Fibroblast of skin of right quadriceps (primary cell): ENCODE data around the gene PROM2.

Experiments used
- DNase-seq: peaks from one replicate; pipeline ENCODE4 v3.0.0-alpha.2; 2013

The PROM2 gene

DNA sequence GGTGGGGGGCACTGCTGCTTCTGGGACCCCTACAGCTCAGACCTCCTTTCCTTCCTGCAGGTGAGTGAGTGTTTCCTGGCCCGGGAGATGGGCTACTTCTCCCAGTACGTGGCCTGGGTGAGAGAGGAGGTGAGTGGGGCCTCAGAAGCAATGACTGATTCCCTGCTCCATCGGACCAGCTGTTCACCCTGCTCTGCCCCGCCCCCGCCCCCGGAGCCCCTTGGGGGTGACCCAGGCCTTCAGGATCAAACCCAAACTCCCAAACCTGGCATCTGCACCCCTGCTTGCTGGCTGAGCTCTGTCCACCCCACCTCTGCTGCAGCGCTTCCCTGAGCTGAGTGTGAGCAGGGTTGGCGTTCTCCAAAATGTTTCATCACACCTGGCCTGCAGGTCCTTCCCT lies 13.1 kb downstream of the PROM2 start:
- no peak for DNase-seq

DNA sequence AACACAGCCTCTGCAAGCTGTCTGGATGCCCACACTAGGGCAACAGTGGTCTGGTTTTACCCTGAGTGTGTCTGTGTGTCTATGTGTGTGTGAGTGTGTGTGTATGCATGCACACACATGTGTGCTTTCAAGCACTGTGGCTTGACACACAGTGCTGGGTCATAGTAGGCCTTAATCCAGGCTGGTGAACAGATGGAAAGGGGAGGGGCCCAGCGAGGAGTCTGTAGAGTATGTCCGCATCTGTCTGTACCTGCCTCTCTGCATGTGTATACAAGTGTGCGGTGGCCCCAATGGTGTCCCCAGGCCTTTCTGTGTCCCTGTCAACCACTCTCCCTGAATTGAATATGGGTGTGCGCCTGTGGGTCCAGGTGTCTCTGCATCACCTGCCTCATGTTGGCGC lies 13.6 kb downstream of the PROM2 start:
- no peak for DNase-seq

DNA sequence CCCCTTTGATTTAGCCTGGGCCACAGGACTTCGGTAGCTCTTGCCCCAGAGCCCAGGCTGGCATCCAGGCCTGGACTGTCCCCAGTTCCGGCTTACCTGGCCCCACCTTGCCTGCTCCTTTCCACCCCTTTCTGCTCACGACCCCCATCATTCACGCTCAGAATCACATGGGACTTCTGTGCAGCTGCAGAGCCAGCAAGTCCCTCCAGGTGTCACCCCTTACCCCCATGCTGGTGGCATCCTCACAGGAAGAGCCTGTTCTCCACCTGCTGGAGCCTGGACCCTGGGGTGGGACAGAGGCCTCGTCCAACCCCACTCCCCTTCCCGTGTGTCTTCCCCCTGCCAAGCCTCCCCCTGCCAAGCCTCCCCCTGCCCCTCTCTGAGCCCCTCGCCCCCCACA lies 15.0 kb downstream of the PROM2 start:
- DNase-seq = no peak

DNA sequence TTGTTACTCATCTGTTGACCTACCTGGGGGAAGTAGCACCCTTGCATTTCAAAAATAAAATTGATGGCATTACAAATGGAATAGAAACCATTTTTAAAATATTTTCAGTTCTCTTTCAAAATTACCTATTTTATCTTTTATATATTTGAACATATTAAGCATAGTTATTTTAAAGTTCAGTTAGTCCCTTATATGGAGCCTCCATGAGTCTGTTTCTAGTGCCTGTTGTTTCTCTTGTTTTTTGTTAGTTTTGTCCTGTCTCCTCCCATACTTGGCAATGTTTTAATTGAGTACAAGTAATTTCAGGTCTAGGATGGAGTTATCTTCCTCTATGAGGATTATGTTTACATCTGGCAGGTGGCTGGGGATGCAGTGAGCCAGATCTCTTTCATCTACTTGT lies 17.0 kb downstream of the PROM2 start:
- DNase-seq = no peak

DNA sequence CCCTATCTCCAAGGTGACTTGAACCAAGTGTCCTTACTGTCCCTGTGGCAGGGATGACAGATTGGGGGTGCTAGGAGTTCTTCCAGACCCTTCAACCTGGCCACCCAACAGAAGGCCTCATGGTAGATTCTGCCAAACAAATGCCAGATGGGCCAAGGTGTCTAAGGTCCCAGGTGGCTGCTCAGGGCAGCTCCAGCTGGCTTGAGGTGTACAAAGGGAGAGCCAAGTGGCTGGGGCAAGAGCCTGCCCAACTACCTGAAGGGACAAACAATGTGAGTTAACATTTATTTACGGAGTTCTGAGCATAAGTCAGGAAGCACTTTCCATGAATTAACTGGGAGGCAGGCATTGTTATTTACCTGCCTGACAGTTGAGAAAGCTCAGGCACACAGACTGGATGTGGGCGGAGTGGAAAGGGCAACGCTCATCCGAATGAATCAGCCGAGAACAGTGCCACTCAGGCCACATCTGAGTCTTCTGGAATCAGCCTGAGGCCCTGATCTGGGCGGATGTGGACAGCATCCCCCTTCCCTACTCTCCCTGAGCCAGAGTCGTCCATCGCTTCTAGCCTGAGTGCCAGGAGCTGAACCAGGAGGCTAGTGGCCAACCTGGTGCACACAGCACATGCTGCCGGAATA lies 18.5 kb downstream of the PROM2 start:
- no peak for DNase-seq

DNA sequence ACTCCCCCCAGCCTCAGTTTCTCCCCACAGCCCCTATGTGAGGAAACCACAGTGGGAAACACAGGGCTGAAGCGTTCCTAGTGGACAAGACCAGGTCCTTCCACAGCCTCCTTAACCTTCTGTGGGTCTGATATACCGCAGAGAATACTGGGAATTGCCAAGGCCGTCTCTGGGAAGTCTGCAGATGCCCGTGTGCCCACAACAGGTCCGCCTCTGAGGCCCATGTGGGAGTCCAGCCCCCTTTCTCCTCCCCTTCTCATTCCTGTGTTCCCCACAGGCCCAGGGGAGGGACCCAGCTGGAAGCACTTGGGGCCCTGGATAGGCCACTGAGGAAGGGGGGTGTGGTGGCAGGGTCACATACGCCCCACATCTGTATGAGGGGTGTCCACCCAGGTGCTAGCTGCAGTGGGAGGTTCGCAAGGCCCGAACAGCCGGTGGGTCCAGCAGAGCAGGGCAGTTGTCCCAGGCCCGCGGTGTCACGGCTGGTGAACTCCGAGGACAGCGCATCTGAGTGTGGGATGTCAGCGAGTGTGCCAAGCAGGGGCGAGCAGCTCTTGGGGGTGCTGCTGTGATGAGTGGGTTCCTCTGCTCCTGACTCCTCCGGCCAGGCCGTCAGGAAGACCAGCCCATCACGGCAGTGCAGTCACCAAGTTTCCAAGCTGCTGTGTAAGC lies 20.5 kb downstream of the PROM2 start:
- no peak for DNase-seq

DNA sequence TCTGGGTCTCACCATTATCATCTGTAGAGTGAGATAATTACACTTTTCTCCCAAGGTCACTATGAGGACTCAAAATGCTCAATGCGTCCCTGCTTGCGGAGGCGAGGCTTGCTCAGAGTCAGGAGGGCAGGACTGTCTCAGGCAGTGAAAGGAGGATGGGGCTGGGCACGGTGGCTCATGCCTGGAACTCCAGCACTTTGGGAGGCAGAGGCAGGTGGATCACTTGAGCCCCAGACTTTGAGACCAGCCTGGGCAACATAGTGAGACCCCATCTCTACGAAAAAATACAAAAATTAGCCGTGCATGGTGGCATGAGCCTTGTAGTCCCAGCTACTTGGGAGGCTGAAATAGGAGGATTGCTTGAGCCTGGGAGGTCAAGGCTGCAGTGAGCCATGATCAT lies 21.1 kb downstream of the PROM2 start:
- no peak for DNase-seq

DNA sequence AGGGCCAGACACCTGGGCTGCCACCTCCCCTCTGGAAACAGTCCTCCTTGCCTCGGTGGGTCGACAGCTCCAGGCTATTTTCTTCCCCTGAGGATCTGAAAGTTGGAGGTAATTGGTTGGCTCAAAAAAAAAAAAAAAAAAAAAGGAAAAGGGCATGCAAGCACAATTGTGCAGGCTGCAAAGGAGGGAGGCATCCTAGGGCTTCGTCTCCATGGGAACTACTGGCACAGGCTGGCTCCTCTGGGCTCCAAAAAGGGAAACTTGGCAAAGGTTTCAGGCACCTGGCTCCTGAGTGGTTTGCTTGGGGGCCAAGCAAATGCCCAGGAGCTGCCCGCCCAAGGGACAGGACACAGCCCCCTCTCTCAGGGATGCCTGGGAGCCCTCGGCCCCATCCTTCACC lies 21.8 kb downstream of the PROM2 start:
- DNase-seq = no peak

DNA sequence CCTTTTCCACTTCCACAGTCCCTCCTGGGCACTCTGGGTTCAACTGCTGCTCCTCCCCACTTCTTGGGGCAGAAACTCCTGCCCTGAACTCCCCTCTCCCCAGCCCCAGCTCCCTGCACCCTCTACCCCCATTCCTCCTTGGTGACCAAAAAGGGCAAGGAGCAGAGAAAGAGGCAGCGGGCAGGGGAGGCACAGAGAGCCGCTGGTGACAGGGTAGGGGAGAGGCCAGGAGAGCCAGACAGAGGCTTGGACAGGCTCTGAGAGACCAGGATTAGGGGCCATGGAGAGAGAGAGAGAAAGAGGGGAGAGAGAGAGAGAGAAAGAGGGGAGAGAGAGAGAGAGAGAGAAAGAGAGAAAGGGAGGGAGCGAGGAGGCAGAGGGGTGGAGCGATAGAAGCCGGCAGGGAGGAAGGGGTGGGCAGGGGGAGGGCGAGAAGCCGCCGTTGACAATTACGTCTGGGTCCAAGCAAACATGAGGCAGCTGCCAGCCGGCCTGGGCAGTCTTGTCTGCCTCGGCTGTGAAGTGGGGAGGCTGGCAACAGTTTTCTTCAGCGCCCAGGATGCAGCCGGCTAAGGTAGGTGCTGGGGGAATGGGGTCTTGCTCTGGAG lies 22.7 kb downstream of the PROM2 start, which contains the start of gene KCNIP3:
Gene KCNIP3, plus strand, starts transcription at position 468 of the 608 bp plus-strand sequence. Its CDS starts 92 bp downstream, at position 560.
- DNase-seq = no peak

DNA sequence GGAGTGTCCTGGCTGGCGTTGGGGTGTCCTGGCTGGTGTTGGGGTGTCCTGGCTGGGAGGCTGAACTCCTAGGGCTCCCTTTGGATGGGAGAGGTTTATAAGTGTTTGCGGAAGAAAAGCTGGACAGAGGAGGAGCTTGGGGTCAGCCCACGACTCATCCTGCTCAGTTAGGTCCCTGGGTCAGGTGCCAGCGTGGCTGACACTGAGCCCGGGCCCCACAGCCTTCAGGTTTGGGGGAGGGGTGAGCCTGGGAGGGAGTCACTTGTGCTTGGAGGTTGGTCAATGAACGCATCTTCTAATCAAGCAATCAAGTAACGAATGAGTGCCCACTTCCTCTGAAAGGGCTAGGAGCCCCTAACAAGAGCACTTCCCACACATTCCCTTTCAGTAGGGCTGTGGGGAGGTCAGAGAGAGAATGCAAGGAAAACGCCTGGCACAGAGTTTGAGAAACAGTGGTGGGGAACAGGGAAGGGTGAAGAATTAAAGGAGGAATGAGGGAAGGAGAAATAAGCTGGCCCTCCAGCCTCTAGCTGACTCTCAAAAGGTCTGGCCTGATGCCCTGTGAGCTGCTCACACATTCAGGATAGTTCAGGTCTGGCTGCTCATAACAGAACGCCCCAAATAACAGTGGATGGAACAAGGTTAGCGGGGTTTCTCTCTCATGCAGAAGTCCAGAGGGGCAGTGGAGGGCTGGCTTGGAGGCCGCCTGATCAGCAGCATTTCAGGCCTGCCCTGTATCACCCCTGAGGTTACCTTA lies 23.6 kb downstream of the PROM2 start:
- DNase-seq = no peak

DNA sequence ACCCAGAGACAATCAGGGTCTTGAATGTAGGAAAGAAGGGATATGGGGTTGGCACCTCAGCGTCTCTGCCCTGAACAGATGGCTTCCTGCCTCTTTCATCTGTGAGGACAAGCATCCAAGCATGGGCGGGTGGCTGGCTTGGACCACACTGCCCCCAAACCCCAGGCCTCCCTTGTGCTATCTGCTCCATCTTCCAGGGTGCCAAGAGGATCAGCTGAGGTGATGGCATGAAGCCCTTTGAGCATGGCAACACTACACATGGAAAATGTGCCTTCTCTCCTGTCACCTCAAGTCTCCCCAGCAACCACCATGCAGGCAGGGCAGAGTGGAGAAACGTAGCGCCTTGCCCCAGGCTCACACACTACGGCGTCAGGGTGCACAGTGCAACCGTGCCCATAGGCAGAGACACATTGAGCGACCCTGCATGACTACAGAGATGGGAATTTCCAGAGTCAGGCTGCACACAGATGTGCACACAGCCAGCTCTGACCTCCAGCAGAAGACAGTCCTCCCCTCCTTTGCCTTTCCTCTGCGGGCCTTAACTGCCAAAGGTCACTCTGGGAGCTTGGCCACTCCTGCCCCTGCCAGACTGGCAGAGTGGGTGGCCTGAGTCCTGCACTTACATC lies 24.4 kb downstream of the PROM2 start:
- DNase-seq = no peak

DNA sequence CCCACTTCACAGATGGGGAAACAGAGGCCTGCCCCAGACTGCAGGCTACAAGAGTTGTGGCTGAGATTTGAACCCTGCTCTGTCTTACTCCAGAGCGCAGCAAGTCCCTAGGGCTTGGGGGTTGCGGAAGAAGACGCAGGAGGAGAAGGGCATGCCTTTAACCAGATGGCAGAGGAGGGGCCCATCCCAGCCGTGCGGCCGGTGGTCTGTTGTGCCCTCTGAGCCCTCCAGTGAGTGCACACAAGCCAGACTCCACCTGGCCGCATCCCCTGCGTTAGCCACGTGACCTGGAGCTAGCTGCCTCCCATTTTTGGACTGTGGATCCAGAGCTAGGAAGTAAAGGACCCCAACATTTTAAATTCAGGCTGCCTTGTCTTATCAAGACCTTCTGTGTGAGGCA lies 25.7 kb downstream of the PROM2 start:
- DNase-seq = no peak

DNA sequence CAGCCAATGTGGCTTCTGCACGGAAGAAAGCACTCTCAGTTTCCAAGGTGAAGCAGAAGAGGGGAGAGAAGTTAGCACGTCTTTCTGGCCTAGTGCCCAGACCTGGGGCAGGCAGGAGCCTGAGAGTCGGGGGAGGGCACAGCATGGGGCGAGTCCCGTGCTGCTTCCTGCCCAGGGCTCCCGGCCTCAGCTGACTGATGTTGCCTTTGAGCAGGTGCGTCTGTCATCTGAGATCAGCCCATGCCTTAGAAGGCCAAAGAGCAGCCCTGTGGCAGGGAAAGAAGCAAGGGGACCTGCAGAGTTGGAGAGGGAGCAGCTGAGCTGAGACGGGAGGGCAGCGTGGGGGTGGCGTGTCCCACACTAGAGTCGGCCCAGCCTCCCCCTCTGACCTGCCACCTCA lies 26.2 kb downstream of the PROM2 start:
- DNase-seq = no peak

DNA sequence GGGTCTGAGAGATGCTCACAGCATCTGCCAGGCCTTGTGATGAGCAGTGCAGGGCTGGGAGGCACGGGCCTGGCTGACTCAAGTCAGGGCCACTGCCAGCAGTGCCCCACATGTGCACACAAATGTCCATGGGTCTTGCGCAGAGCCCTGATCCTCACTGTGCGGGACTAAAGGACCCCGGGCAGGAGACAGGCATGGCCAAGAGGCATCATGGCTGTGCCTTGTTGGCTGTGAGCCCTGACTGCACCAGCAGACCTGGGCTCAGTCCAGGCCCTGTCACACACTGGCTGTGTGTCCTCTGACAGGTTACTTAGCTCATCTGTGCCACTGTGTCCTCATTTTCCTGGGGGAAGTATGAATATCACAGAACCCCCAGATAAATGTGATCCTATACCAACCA lies 26.9 kb downstream of the PROM2 start:
- no peak for DNase-seq

DNA sequence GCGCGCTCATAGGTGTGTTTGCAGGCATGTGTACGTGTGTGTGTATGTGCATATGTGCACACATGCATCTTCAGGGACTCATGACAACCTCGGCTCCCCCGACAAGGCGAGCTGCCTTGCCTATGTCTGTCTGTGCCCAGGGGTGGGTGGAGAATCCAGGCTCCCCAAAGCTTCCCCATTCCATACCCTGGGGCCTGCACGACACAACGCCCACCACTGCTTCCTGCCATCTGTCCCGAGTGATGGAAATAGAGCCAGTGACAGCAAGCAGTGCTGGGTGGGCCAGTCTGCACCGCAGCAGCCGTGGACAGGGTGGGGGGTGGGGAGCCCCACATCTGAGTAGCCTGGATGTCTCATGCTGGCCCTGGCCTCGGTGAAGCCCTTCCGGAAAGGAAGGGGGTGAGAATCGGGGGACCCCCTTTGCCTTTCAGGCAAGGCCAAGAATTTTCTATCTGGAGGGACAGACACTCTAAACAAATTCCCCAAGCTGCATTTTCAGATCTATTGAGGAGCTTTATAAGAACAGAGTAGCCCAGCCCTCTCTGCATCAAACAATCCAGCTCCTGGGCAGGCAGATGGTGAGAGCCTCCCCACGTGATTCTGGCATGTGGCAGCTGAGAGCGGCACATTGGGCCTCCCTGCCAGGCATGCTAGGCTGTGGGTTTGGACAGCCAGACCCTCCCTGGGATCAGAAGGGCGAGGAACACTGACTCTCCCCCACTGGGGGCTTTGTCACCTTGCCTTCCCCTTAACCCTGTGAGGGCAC lies 27.8 kb downstream of the PROM2 start:
- DNase-seq = no peak

DNA sequence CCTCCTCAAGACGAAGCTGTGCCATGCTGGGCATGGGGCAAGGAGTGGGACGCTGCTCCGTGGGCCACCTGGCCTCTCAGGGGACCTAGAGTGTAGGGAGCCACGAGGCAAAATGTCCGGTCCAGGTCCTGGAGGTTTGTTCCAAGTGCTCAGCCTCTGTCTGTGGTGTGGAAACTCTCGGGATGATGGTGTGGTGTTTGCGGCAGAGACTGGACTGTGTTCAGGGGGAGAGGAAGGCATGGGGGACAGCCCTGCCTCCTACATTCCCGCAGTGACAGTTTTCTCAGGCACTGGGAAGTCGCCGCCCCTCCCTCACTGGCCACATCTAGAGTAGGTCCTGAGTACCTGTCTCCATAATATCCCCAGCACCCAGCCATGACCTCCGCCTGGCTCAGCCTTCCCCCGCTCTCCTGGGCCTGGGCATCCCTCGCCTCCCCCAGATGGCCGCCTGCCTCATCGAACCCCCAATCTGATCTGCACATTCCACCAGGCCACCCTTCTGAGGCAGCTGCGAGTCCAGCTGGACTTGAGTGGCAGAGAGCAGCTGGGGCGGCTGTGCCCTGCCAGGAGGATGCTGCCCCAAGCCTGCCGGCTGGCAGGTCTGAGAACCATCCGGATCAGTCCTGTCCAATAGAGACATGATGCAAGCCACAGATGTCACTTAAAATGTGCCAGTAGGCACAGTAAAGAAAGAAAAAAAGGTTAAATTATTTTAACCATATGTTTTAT lies 29.1 kb downstream of the PROM2 start:
- DNase-seq = no peak

DNA sequence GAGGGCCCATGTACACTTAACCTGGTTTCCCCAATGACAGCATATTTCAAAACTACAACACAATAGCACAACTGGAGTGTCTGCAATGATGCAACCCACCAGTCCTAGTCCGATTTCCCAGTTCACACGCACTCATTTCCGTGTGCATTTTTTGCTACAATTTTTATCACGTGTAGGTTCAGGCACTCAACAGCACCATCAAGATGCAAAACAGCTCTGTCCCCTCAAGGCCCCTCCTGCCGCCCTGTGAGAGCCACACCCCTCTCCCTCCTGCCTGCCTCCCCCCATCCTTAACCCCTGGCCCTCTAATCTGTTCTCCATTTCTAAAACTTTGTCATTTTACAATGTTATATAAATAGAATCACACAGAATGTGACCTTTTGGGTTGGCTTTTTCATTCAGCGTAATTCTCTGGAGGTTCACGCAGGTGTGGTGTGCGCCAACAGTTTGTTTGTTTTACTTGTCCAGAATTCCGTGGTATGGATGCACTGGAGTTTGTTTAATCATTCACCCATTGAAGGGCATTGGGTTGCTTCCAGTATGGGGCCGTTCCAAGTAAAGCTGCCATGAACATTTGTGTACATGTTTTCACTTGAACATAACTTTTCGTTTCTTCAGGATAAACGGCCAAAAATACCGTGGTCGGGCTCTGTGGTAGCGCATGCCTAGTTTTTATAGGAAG lies 31.3 kb downstream of the PROM2 start:
- DNase-seq = no peak

DNA sequence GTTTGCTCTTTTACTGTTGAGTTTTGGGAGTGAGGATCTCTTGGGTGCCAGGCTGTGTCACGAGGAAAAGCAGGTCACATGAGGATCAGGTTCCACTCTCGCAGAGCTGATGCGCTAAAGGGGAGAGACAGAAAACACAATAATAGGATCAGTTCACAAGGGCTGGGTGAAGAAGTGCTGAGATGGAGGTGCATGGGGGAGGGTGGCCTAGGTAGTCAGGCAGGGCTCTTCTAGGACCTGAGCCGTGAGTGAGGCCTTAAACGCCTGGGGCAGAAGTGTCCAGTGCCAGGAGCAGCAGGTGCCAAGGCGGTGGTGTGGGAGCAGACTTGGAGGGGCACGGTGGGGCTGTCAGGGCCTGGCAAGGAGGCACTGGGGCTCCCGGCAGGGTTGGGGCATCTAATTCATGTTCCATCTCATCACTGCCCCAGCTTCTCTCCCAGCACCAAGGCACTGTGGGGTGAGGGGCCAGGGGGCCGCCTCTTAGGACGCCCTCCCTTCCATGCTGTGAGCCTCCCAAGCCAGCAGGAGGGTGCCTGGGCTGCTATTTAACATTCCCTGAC lies 32.2 kb downstream of the PROM2 start:
- no peak for DNase-seq

DNA sequence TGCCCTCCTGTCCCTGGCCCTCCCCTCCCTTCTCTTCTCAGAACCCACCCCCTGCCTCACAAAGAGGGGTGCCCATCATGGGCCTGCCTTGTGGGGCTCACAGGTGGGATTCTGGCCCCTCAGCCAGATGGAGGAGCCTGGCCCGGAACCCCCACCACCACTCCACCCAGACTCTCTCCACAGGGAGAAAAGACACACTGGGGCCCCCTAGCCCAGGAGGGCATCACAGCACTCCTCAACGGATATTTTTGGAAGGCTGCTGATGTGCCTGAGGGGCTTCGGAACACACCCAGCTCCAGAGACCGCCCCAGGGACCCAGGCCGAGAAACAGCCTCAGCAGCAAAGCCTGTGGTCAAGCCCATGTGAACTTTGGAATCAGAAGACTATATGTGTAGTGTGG lies 32.8 kb downstream of the PROM2 start:
- DNase-seq = no peak

DNA sequence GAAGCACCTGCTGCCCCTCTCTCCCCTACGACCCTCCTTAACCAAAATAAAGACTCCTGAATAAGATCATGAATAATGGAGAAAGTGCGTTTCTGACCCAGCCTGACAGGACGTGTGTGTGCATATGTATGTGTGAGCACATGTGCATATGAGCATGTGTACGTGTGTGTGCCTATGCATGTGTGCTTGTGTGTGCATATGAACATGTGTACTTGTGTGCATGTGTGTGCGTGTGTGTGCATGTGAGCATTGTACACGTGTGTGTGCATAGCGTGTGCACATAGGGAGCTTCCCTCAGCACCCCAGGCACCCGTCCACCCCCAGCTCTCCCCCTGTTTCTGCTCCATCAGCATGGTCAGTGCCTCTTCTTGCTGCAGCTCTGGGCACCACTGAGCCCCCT lies 33.6 kb downstream of the PROM2 start:
- no peak for DNase-seq
